Endodermal cell (in vitro differentiated cells): Measurements from ENCODE around the gene ITK. TPM values are rescaled to one million over a fixed set of nuclear protein-coding genes. Genes with fewer than 3 reads are reported as not detected.

ENCODE experiments used
- DNase-seq: peaks from one replicate; pipeline ENCODE4 v3.0.0-alpha.2; 2017
- H3K27ac ChIP-seq: 2 replicates; pipeline ENCODE4 v1.5.1; 2013; ENCODE audit warnings: mild to moderate bottlenecking, low read depth, low read length, moderate library complexity
- H3K27me3 ChIP-seq: 2 replicates; pipeline ENCODE4 v1.6.1; 2013; ENCODE audit warnings: mild to moderate bottlenecking, low read length, moderate library complexity; ENCODE audit not compliant: insufficient read depth, control insufficient read depth, poor library complexity, severe bottlenecking
- H3K36me3 ChIP-seq: 2 replicates; pipeline ENCODE4 v1.7.0; 2013; ENCODE audit warnings: mild to moderate bottlenecking, low read length, moderate library complexity; ENCODE audit not compliant: control insufficient read depth, insufficient read depth
- H3K4me1 ChIP-seq: one replicate; pipeline ENCODE4 v1.7.0; 2013; ENCODE audit warnings: low read length; ENCODE audit not compliant: control insufficient read depth, insufficient read depth
- H3K4me3 ChIP-seq: 2 replicates; pipeline ENCODE4 v1.5.1; 2013; ENCODE audit warnings: mild to moderate bottlenecking, low read length, moderate library complexity
- H3K9ac ChIP-seq: 2 replicates; pipeline ENCODE4 v1.6.1; 2013; ENCODE audit warnings: mild to moderate bottlenecking, low read length, moderate library complexity; ENCODE audit not compliant: poor library complexity, severe bottlenecking; ENCODE audit errors: extremely low read depth
- H3K9me3 ChIP-seq: 2 replicates; pipeline ENCODE4 v1.6.1; 2013; ENCODE audit warnings: mild to moderate bottlenecking, low read length, moderate library complexity; ENCODE audit not compliant: control insufficient read depth
- H3K27ac Mint-ChIP-seq: 2 replicates; pipeline ENCODE4 v1.8.0; 2020; ENCODE audit warnings: mixed read lengths
- H3K27me3 Mint-ChIP-seq: 2 replicates; pipeline ENCODE4 v1.8.0; 2021; ENCODE audit warnings: mild to moderate bottlenecking, mixed read lengths; ENCODE audit not compliant: insufficient read depth
- H3K36me3 Mint-ChIP-seq: 2 replicates; pipeline ENCODE4 v1.8.0; 2020; ENCODE audit warnings: low read depth, mixed read lengths
- H3K4me1 Mint-ChIP-seq: 2 replicates; pipeline ENCODE4 v1.8.0; 2020; ENCODE audit warnings: mixed read lengths
- H3K4me3 Mint-ChIP-seq: 2 replicates; pipeline ENCODE4 v1.8.0; 2020; ENCODE audit warnings: mild to moderate bottlenecking, moderate library complexity, mixed read lengths
- H3K9me3 Mint-ChIP-seq: 2 replicates; pipeline ENCODE4 v1.8.0; 2020; ENCODE audit warnings: mild to moderate bottlenecking, mixed read lengths
- CTCF ChIP-seq: fragments of 200-600 bp; sonication (generic); conservative IDR thresholded peaks from 2 replicates; pipeline ENCODE4 v1.5.0; 2021; ENCODE audit warnings: antibody characterized with exemption, mild to moderate bottlenecking
- WGBS, 2 experiments: methylation state at CpG; one replicate each; pipeline versions ENCODE4 v1.1.5 to v1.1.7; 2013; ENCODE audit warnings: missing lambda C conversion rate in 2 of 2, mixed read lengths in 1 of 2; ENCODE audit not compliant: insufficient coverage in 1 of 2, insufficient read length in 1 of 2; 5-methylcytosine and 5-hydroxymethylcytosine counted together
- total RNA-seq, 2 donors: library from RNA; stranded (reverse); fragmentation: NEBNext Ultra II Directional in 1 of 2; extraction: Animal tissue kit (Norgen Biotek cat#: 25700) in 1 of 2; gene quantifications; 2 replicates in 1 of 2; 3 replicates in 1 of 2; pipeline ENCODE4 v1.2.1, GENCODE V29; 2021

Gene ITK
- total RNA-seq, 2 donors from 2014 or later = 0.31 to 0.38 TPM

- H3K4me1 Mint-ChIP-seq = no peaks in the 10 kb centered on the region
- H3K36me3 ChIP-seq = peaks cover 4% of the 10 kb centered on the region
- H3K9me3 Mint-ChIP-seq = no peaks in the 10 kb centered on the region
- no peaks in the 10 kb centered on the region for H3K4me1 ChIP-seq
- H3K27ac Mint-ChIP-seq = no peak overlapping the region
- peaks cover 3% of the 10 kb centered on the region for H3K36me3 Mint-ChIP-seq
- H3K4me3 ChIP-seq = no peak overlapping the region
- no peak overlapping the region for H3K9ac ChIP-seq
- H3K4me3 Mint-ChIP-seq = no peak overlapping the region
- no peaks in the 10 kb centered on the region for H3K27me3 Mint-ChIP-seq
- H3K9me3 ChIP-seq = no peaks in the 10 kb centered on the region
- TF ChIP-seq CTCF = no peak
- no peaks in the 10 kb centered on the region for H3K27me3 ChIP-seq
- no peak for DNase-seq
- H3K27ac ChIP-seq = no peak overlapping the region
Observed at GRCh38 chr5:157301066-157301465, 120.4 kb downstream of the ITK start.

GRCh38 chr5:157303023-157303422 is 122.4 kb downstream of the ITK start:
- Histone ChIP-seq H3K27me3 (no peaks in the 10 kb centered on the region), H3K4me3 (no peak overlapping the region), H3K4me1 (no peaks in the 10 kb centered on the region), H3K27ac (no peak overlapping the region), H3K36me3 (peaks cover 4% of the 10 kb centered on the region), H3K9ac (no peak overlapping the region), H3K9me3 (no peaks in the 10 kb centered on the region)
- H3K4me3 Mint-ChIP-seq = no peak overlapping the region
- no peak overlapping the region for H3K27ac Mint-ChIP-seq
- TF ChIP-seq CTCF = no peak
- no peak for DNase-seq
- 91 to 100% methylated on average over 4 to 5 of the region's 5 CpGs for WGBS, 2 experiments
- no peaks in the 10 kb centered on the region for H3K4me1 Mint-ChIP-seq
- no peaks in the 10 kb centered on the region for H3K9me3 Mint-ChIP-seq
- H3K36me3 Mint-ChIP-seq = peaks cover 3% of the 10 kb centered on the region
- no peaks in the 10 kb centered on the region for H3K27me3 Mint-ChIP-seq

- Mint-ChIP-seq H3K36me3 (no peaks in the 10 kb centered on the region), H3K4me3 (no peak overlapping the region), H3K27me3 (no peaks in the 10 kb centered on the region), H3K27ac (no peak overlapping the region), H3K9me3 (no peaks in the 10 kb centered on the region), H3K4me1 (no peaks in the 10 kb centered on the region)
- Histone ChIP-seq H3K36me3 (peaks cover under 1% of the 10 kb centered on the region), H3K27me3 (no peaks in the 10 kb centered on the region), H3K9me3 (no peaks in the 10 kb centered on the region), H3K27ac (no peak overlapping the region), H3K9ac (no peak overlapping the region), H3K4me1 (no peaks in the 10 kb centered on the region), H3K4me3 (no peak overlapping the region)
- WGBS, 2 experiments = 77 to 96% methylated on average over 6 to 8 of the region's 8 CpGs
- DNase-seq = peak; percentile 93
- peak; percentile 81 for TF ChIP-seq CTCF
Observed at GRCh38 chr5:157303667-157304327, 123.2 kb downstream of the ITK start.

Other genes starting within 250 kb of the ITK start
- gene TIMD4, start 217.6 kb upstream of the ITK start, total RNA-seq = not detected
- under 1 TPM; 0.59 to 0.60 TPM for gene HAVCR1, start 121.7 kb upstream of the ITK start, total RNA-seq
- under 1 TPM; 0.33 to 0.35 TPM for gene HAVCR2, start 71.8 kb upstream of the ITK start, total RNA-seq
- 10 to 100 TPM; 14.8 to 19.1 TPM for gene MED7, start 38.0 kb upstream of the ITK start, total RNA-seq
- not detected for gene GARIN3, start 14.6 kb upstream of the ITK start, total RNA-seq
- gene CYFIP2, start 85.3 kb downstream of the ITK start, total RNA-seq = 10 to 100 TPM; 29.3 to 33.4 TPM